ENCODE results near the gene TRIO.

TRIO gene

GRCh38 chr5:14167211-14167845, 24.2 kb downstream of the TRIO start:
- no peaks in the 10 kb centered on the region for H3K27me3 ChIP-seq (ENCODE audit: control insufficient read depth in 3 of 3, insufficient read depth in 3 of 3, low read depth in 1 of 3, low read length in 3 of 3)
- H3K18ac ChIP-seq (ENCODE audit: low read length), result no peak overlapping the region
- H2BK5ac ChIP-seq (ENCODE audit: low read length), result no peak overlapping the region
- no peak overlapping the region for H3K4ac ChIP-seq (ENCODE audit: low read length)
- no peak overlapping the region for H3K4me2 ChIP-seq (ENCODE audit: insufficient read depth, low read length, poor library complexity, severe bottlenecking)
- no peak overlapping the region for H2AFZ ChIP-seq (ENCODE audit: low read length)
- H2BK120ac ChIP-seq (ENCODE audit: low read depth, low read length), result no peak overlapping the region
- no peak overlapping the region for H3K9ac ChIP-seq (ENCODE audit: low read depth, low read length, poor library complexity)
- H3K9me3 ChIP-seq (replicated peaks in 1 of 2; ENCODE audit: control insufficient read depth in 2 of 2, insufficient read depth in 1 of 2, low read depth in 1 of 2, low read length in 2 of 2), result peaks cover 2 to 20% of the 10 kb centered on the region in 2 donors
- no peak overlapping the region for H3K4me3 ChIP-seq (ENCODE audit: low read length in 2 of 2)
- H2AK5ac ChIP-seq (ENCODE audit: low read depth, low read length), result no peak overlapping the region
- H3K14ac ChIP-seq (ENCODE audit: low read length), result no peak overlapping the region
- no peak overlapping the region for H2BK15ac ChIP-seq (ENCODE audit: low read length)
- no peak for DNase-seq (ENCODE audit: low spot score)
- H3K23ac ChIP-seq (ENCODE audit: low read depth, low read length, poor library complexity), result no peak overlapping the region
- peaks cover 10 to 14% of the 10 kb centered on the region in 2 donors for H3K4me1 ChIP-seq (ENCODE audit: control insufficient read depth in 2 of 2, insufficient read depth in 1 of 2, low read depth in 1 of 2, low read length in 2 of 2)
- H2BK12ac ChIP-seq (ENCODE audit: low read length), result no peak overlapping the region
- no peaks in the 10 kb centered on the region for H3K36me3 ChIP-seq (replicated peaks in 1 of 2; ENCODE audit: control insufficient read depth in 2 of 2, insufficient read depth in 2 of 2, low read length in 2 of 2)
- H4K8ac ChIP-seq (ENCODE audit: low read depth, low read length), result no peak overlapping the region
- no CpG with 5 or more reads among the region's 5 CpGs for WGBS, 2 donors (ENCODE audit: extremely low coverage in 2 of 2, insufficient read length in 2 of 2, insufficient replicate concordance in 1 of 2)
- no peak overlapping the region for H4K91ac ChIP-seq (ENCODE audit: low read depth, low read length, poor library complexity)
- H3K27ac ChIP-seq (replicated peaks; ENCODE audit: low read length), result no peak overlapping the region
- H3K79me1 ChIP-seq (ENCODE audit: low read depth, low read length), result peaks cover 8% of the 10 kb centered on the region

GRCh38 chr5:14168144-14168792, 25.1 kb downstream of the TRIO start:
- H3K4me1 ChIP-seq (ENCODE audit: control insufficient read depth in 2 of 2, insufficient read depth in 1 of 2, low read depth in 1 of 2, low read length in 2 of 2), result peaks cover 14 to 15% of the 10 kb centered on the region in 2 donors
- no peak overlapping the region for H3K4me2 ChIP-seq (ENCODE audit: insufficient read depth, low read length, poor library complexity, severe bottlenecking)
- no peak overlapping the region for H4K8ac ChIP-seq (ENCODE audit: low read depth, low read length)
- H3K79me1 ChIP-seq (ENCODE audit: low read depth, low read length), result peaks cover 8% of the 10 kb centered on the region
- no peak overlapping the region for H3K4me3 ChIP-seq (ENCODE audit: low read length in 2 of 2)
- H3K9me3 ChIP-seq (replicated peaks in 1 of 2; ENCODE audit: control insufficient read depth in 2 of 2, insufficient read depth in 1 of 2, low read depth in 1 of 2, low read length in 2 of 2), result peaks cover 2 to 17% of the 10 kb centered on the region in 2 donors
- no peak overlapping the region for H3K18ac ChIP-seq (ENCODE audit: low read length)
- H3K4ac ChIP-seq (ENCODE audit: low read length), result no peak overlapping the region
- H3K27me3 ChIP-seq (ENCODE audit: control insufficient read depth in 3 of 3, insufficient read depth in 3 of 3, low read depth in 1 of 3, low read length in 3 of 3), result no peaks in the 10 kb centered on the region
- no peak overlapping the region for H2AK5ac ChIP-seq (ENCODE audit: low read depth, low read length)
- H2BK15ac ChIP-seq (ENCODE audit: low read length), result no peak overlapping the region
- H2AFZ ChIP-seq (ENCODE audit: low read length), result no peak overlapping the region
- no peak overlapping the region for H3K23ac ChIP-seq (ENCODE audit: low read depth, low read length, poor library complexity)
- H3K27ac ChIP-seq (replicated peaks; ENCODE audit: low read length), result no peak overlapping the region
- H2BK120ac ChIP-seq (ENCODE audit: low read depth, low read length), result no peak overlapping the region
- H3K9ac ChIP-seq (ENCODE audit: low read depth, low read length, poor library complexity), result no peak overlapping the region
- H2BK12ac ChIP-seq (ENCODE audit: low read length), result no peak overlapping the region
- H3K36me3 ChIP-seq (replicated peaks in 1 of 2; ENCODE audit: control insufficient read depth in 2 of 2, insufficient read depth in 2 of 2, low read length in 2 of 2), result no peaks in the 10 kb centered on the region
- H2BK5ac ChIP-seq (ENCODE audit: low read length), result no peak overlapping the region
- no peak for DNase-seq (ENCODE audit: low spot score)
- no peak overlapping the region for H4K91ac ChIP-seq (ENCODE audit: low read depth, low read length, poor library complexity)
- no peak overlapping the region for H3K14ac ChIP-seq (ENCODE audit: low read length)
- WGBS, 2 donors (ENCODE audit: extremely low coverage in 2 of 2, insufficient read length in 2 of 2, insufficient replicate concordance in 1 of 2), result no CpG with 5 or more reads among the region's 6 CpGs

- Histone ChIP-seq H3K4me3 (ENCODE audit: low read length in 2 of 2) (no peak overlapping the region), H3K79me1 (ENCODE audit: low read depth, low read length) (peaks cover 8% of the 10 kb centered on the region), H2BK120ac (ENCODE audit: low read depth, low read length) (no peak overlapping the region), H3K9me3 (replicated peaks in 1 of 2; ENCODE audit: control insufficient read depth in 2 of 2, insufficient read depth in 1 of 2, low read depth in 1 of 2, low read length in 2 of 2) (peaks cover 2 to 12% of the 10 kb centered on the region in 2 donors), H4K8ac (ENCODE audit: low read depth, low read length) (no peak overlapping the region), H4K91ac (ENCODE audit: low read depth, low read length, poor library complexity) (no peak overlapping the region), H3K4me1 (ENCODE audit: control insufficient read depth in 2 of 2, insufficient read depth in 1 of 2, low read depth in 1 of 2, low read length in 2 of 2) (peaks cover 14 to 19% of the 10 kb centered on the region in 2 donors), H3K18ac (ENCODE audit: low read length) (no peak overlapping the region), H2BK12ac (ENCODE audit: low read length) (no peak overlapping the region), H3K27ac (replicated peaks; ENCODE audit: low read length) (no peak overlapping the region), H3K4ac (ENCODE audit: low read length) (no peak overlapping the region), H3K36me3 (replicated peaks in 1 of 2; ENCODE audit: control insufficient read depth in 2 of 2, insufficient read depth in 2 of 2, low read length in 2 of 2) (no peaks in the 10 kb centered on the region), H3K23ac (ENCODE audit: low read depth, low read length, poor library complexity) (no peak overlapping the region), H3K9ac (ENCODE audit: low read depth, low read length, poor library complexity) (no peak overlapping the region), H2AK5ac (ENCODE audit: low read depth, low read length) (no peak overlapping the region), H3K14ac (ENCODE audit: low read length) (no peak overlapping the region), H2AFZ (ENCODE audit: low read length) (no peak overlapping the region), H3K4me2 (ENCODE audit: insufficient read depth, low read length, poor library complexity, severe bottlenecking) (no peak overlapping the region), H3K27me3 (ENCODE audit: control insufficient read depth in 3 of 3, insufficient read depth in 3 of 3, low read depth in 1 of 3, low read length in 3 of 3) (no peaks in the 10 kb centered on the region), H2BK15ac (ENCODE audit: low read length) (no peak overlapping the region), H2BK5ac (ENCODE audit: low read length) (no peak overlapping the region)
- DNase-seq (ENCODE audit: low spot score), result no peak
- WGBS, 2 donors (ENCODE audit: extremely low coverage in 2 of 2, insufficient read length in 2 of 2, insufficient replicate concordance in 1 of 2), result no CpG with 5 or more reads among the region's 7 CpGs
These were observed 25.7 kb downstream of the TRIO start for GRCh38 chr5:14168793-14169262.

GRCh38 chr5:14171046-14171445, 27.9 kb downstream of the TRIO start:
- Histone ChIP-seq H2AFZ (ENCODE audit: low read length) (no peak overlapping the region), H2AK5ac (ENCODE audit: low read depth, low read length) (no peak overlapping the region), H3K9ac (ENCODE audit: low read depth, low read length, poor library complexity) (no peak overlapping the region), H2BK15ac (ENCODE audit: low read length) (no peak overlapping the region), H3K27ac (replicated peaks; ENCODE audit: low read length) (no peak overlapping the region), H3K14ac (ENCODE audit: low read length) (no peak overlapping the region), H4K91ac (ENCODE audit: low read depth, low read length, poor library complexity) (no peak overlapping the region), H2BK120ac (ENCODE audit: low read depth, low read length) (no peak overlapping the region), H2BK5ac (ENCODE audit: low read length) (no peak overlapping the region), H3K4me1 (ENCODE audit: control insufficient read depth in 2 of 2, insufficient read depth in 1 of 2, low read depth in 1 of 2, low read length in 2 of 2) (peaks cover 15 to 24% of the 10 kb centered on the region in 2 donors), H3K36me3 (replicated peaks in 1 of 2; ENCODE audit: control insufficient read depth in 2 of 2, insufficient read depth in 2 of 2, low read length in 2 of 2) (no peaks in the 10 kb centered on the region), H3K27me3 (ENCODE audit: control insufficient read depth in 3 of 3, insufficient read depth in 3 of 3, low read depth in 1 of 3, low read length in 3 of 3) (no peaks in the 10 kb centered on the region), H3K18ac (ENCODE audit: low read length) (no peak overlapping the region), H3K4ac (ENCODE audit: low read length) (no peak overlapping the region), H3K79me1 (ENCODE audit: low read depth, low read length) (peaks cover 2% of the 10 kb centered on the region), H3K23ac (ENCODE audit: low read depth, low read length, poor library complexity) (no peak overlapping the region), H3K4me2 (ENCODE audit: insufficient read depth, low read length, poor library complexity, severe bottlenecking) (no peak overlapping the region), H3K4me3 (ENCODE audit: low read length in 2 of 2) (no peak overlapping the region), H2BK12ac (ENCODE audit: low read length) (no peak overlapping the region), H3K9me3 (replicated peaks in 1 of 2; ENCODE audit: control insufficient read depth in 2 of 2, insufficient read depth in 1 of 2, low read depth in 1 of 2, low read length in 2 of 2) (no peaks in the 10 kb centered on the region), H4K8ac (ENCODE audit: low read depth, low read length) (no peak overlapping the region)
- WGBS, 2 donors (ENCODE audit: extremely low coverage in 2 of 2, insufficient read length in 2 of 2, insufficient replicate concordance in 1 of 2), result no CpG with 5 or more reads among the region's 4 CpGs
- no peak for DNase-seq (ENCODE audit: low spot score)

Data from neuronal stem cell (in vitro differentiated cells).